HepG2 (cell line): ENCODE measurements around the gene ZNF618. TPM values are rescaled to one million over a fixed set of nuclear protein-coding genes. Genes with fewer than 3 reads are reported as not detected.

Experiments
- ATAD3A ChIP-seq: sonication (generic); formaldehyde crosslinking; IDR thresholded peaks from 2 replicates; pipeline ENCODE4 v1.4.0; 2020; ENCODE audit warnings: missing genetic modification reagents
- CENPBD1 ChIP-seq: sonication (generic); formaldehyde crosslinking; IDR thresholded peaks from 2 replicates; pipeline ENCODE4 v1.8.0; 2022; ENCODE audit warnings: missing genetic modification reagents, low read depth, mild to moderate bottlenecking, borderline replicate concordance
- CTCF ChIP-seq: sonication (generic); formaldehyde crosslinking; IDR thresholded peaks from 2 replicates; pipeline ENCODE4 v1.5.0; 2020; ENCODE audit warnings: mild to moderate bottlenecking, missing genetic modification reagents, moderate library complexity
- DRAP1 ChIP-seq: IDR thresholded peaks from 2 replicates; pipeline ENCODE4 v1.6.1; 2016; ENCODE audit warnings: missing genetic modification reagents, missing compliant biosample characterization
- GABPB1 ChIP-seq: IDR thresholded peaks from 2 replicates; pipeline ENCODE4 v1.6.1; 2016; ENCODE audit warnings: mild to moderate bottlenecking, missing genetic modification reagents, moderate library complexity, missing compliant biosample characterization
- LBX2 ChIP-seq: sonication (generic); formaldehyde crosslinking; IDR thresholded peaks from 2 replicates; pipeline ENCODE4 v1.5.0; 2020; ENCODE audit warnings: missing genetic modification reagents, mild to moderate bottlenecking, borderline replicate concordance
- MAFF ChIP-seq: IDR thresholded peaks from 2 replicates; pipeline ENCODE4 v1.6.1; 2011; ENCODE audit warnings: low read depth, low read length, improper control_type of control experiment
- MTA3 ChIP-seq: sonication (generic); formaldehyde crosslinking; IDR thresholded peaks from 2 replicates; pipeline ENCODE4 v1.4.0; 2020; ENCODE audit warnings: missing genetic modification reagents
- PHB2 ChIP-seq: fragments of 450-650 bp; IDR thresholded peaks from 2 replicates; pipeline ENCODE4 v1.6.1; 2018; ENCODE audit not compliant: partially characterized antibody
- RCOR2 ChIP-seq: IDR thresholded peaks from 2 replicates; pipeline ENCODE4 v1.6.1; 2016; ENCODE audit warnings: missing biosample characterization, missing genetic modification reagents
- SIN3B ChIP-seq: fragments of 150-350 bp; IDR thresholded peaks from 2 replicates; pipeline ENCODE4 v1.6.1; 2014; ENCODE audit warnings: low read length
- SKIL ChIP-seq: sonication (generic); formaldehyde crosslinking; IDR thresholded peaks from 2 replicates; pipeline ENCODE4 v1.8.0; 2022; ENCODE audit warnings: missing genetic modification reagents, mild to moderate bottlenecking, moderate library complexity, borderline replicate concordance
- SOX6 ChIP-seq, 2 experiments: fragments of 450-650 bp in 1 of 2; sonication (generic) in 1 of 2; formaldehyde crosslinking in 1 of 2; IDR thresholded peaks; 2 replicates each; pipeline versions ENCODE4 v1.4.0 to v1.6.1; 2017 to 2020; ENCODE audit warnings: antibody characterized with exemption in 1 of 2, mild to moderate bottlenecking in 1 of 2, missing genetic modification reagents in 1 of 2
- STAT5B ChIP-seq: sonication (generic); formaldehyde crosslinking; IDR thresholded peaks from 2 replicates; pipeline ENCODE4 v1.4.0; 2020; ENCODE audit warnings: missing genetic modification reagents
- U2AF1 ChIP-seq: fragments of 200-400 bp; formaldehyde crosslinking; optimal IDR thresholded peaks from 2 replicates; pipeline ENCODE3; 2017; ENCODE audit warnings: mild to moderate bottlenecking, low read depth, low read length
- ZBTB34 ChIP-seq: sonication (generic); formaldehyde crosslinking; IDR thresholded peaks from 2 replicates; pipeline ENCODE4 v1.8.0; 2022; ENCODE audit warnings: mild to moderate bottlenecking, missing genetic modification reagents
- ZNF468 ChIP-seq: sonication (generic); formaldehyde crosslinking; IDR thresholded peaks from 2 replicates; pipeline ENCODE4 v1.8.0; 2022; ENCODE audit warnings: mild to moderate bottlenecking, moderate library complexity, missing genetic modification reagents
- ZNF746 ChIP-seq: sonication (generic); formaldehyde crosslinking; IDR thresholded peaks from 2 replicates; pipeline ENCODE4 v1.8.0; 2022; ENCODE audit warnings: mild to moderate bottlenecking, missing genetic modification reagents
- ZNF883 ChIP-seq: sonication (generic); formaldehyde crosslinking; IDR thresholded peaks from 2 replicates; pipeline ENCODE4 v1.5.1; 2020; ENCODE audit warnings: mild to moderate bottlenecking, missing genetic modification reagents; ENCODE audit errors: not compliant biosample characterization
- ZSCAN25 ChIP-seq: sonication (generic); formaldehyde crosslinking; IDR thresholded peaks from 2 replicates; pipeline ENCODE4 v1.8.0; 2022; ENCODE audit warnings: mild to moderate bottlenecking, missing genetic modification reagents
- polyA plus RNA-seq, 8 experiments: library from polyadenylated mRNA; depleted of rRNA in 3 of 8; stranded (reverse) in 7 of 8; unstranded in 1 of 8; fragments of >200 nt; fragmentation: Illumina TruSeq in 4 of 8; extraction: Trizol in 4 of 8; gene quantifications; 2 replicates each; pipeline versions ENCODE4 v1.2.1 to v1.2.3, GENCODE V29; 2011 to 2016; ENCODE audit warnings: low read depth in 4 of 8, missing spikeins in 1 of 8, mixed read lengths in 1 of 8; ENCODE audit not compliant: insufficient read depth in 1 of 8
- total RNA-seq, 5 experiments: library from RNA; depleted of rRNA; stranded (reverse); fragments of >200 nt; fragmentation: Illumina TruSeq; extraction: Trizol; gene quantifications; 2 replicates each; pipeline ENCODE4 v1.2.3, GENCODE V29; 2016; ENCODE audit warnings: low read depth in 1 of 5

The ZNF618 gene
- total and polyA plus RNA-seq, 2 of the 13 experiments (the other 11 are each of a cell fraction or from before 2014, with no cell fraction given): 0.07 TPM

- TF ChIP-seq DRAP1 (CRISPR knock-in tag) (peak; percentile 92), SOX6 (IDR thresholded peaks at IDR 0.05) (no peak), SOX6 (CRISPR knock-in tag; IDR thresholded peaks at IDR 0.05) (peak; percentile 66), ATAD3A (CRISPR knock-in tag) (no peak), LBX2 (0 out of 2 replicates have a peak, but pooled peaks have one; percentile 33), STAT5B (CRISPR knock-in tag) (peak; percentile 22; the same call in 1 of the 2 replicates), ZNF883 (peak; percentile 95), MTA3 (no peak), PHB2 (no peak), SIN3B (no peak), RCOR2 (CRISPR knock-in tag) (no peak; the same call in 1 of the 2 replicates), CTCF (CRISPR knock-in tag) (peak; percentile 97), U2AF1 (peak; percentile 5), SKIL (CRISPR knock-in tag) (no peak), ZBTB34 (peak; percentile 73; the same call in 1 of the 2 replicates), MAFF (no peak), ZSCAN25 (CRISPR knock-in tag) (peak; percentile 93), GABPB1 (CRISPR knock-in tag) (peak; percentile 52), ZNF746 (CRISPR knock-in tag) (peak; percentile 63; the same call in 1 of the 2 replicates), ZNF468 (no peak), CENPBD1 (CRISPR knock-in tag) (no peak)
These were observed 206.1 kb downstream of the ZNF618 start (continued) for GRCh38 chr9:114082017-114082762.
